Measurements from ENCODE around the gene ACVR1B.

The ACVR1B gene

GRCh38 chr12:51944608-51945233, 6.8 kb upstream of the ACVR1B start:
- TF ChIP-seq SIN3A (IDR thresholded peaks at IDR 0.05; ENCODE audit: borderline replicate concordance, insufficient read depth, low read length), result no peak
- no peak for TF ChIP-seq TAF1 (IDR thresholded peaks at IDR 0.05; ENCODE audit: borderline replicate concordance, insufficient read depth, low read length)
- TF ChIP-seq, protein P1, sequence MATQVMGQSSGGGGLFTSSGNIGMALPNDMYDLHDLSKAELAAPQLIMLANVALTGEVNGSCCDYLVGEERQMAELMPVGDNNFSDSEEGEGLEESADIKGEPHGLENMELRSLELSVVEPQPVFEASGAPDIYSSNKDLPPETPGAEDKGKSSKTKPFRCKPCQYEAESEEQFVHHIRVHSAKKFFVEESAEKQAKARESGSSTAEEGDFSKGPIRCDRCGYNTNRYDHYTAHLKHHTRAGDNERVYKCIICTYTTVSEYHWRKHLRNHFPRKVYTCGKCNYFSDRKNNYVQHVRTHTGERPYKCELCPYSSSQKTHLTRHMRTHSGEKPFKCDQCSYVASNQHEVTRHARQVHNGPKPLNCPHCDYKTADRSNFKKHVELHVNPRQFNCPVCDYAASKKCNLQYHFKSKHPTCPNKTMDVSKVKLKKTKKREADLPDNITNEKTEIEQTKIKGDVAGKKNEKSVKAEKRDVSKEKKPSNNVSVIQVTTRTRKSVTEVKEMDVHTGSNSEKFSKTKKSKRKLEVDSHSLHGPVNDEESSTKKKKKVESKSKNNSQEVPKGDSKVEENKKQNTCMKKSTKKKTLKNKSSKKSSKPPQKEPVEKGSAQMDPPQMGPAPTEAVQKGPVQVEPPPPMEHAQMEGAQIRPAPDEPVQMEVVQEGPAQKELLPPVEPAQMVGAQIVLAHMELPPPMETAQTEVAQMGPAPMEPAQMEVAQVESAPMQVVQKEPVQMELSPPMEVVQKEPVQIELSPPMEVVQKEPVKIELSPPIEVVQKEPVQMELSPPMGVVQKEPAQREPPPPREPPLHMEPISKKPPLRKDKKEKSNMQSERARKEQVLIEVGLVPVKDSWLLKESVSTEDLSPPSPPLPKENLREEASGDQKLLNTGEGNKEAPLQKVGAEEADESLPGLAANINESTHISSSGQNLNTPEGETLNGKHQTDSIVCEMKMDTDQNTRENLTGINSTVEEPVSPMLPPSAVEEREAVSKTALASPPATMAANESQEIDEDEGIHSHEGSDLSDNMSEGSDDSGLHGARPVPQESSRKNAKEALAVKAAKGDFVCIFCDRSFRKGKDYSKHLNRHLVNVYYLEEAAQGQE (IDR thresholded peaks at IDR 0.05; ENCODE audit: insufficient read depth in 1 of 2, low read depth in 2 of 2, low read length in 2 of 2), result no peak
- TF ChIP-seq POLR2AphosphoS5 (IDR thresholded peaks at IDR 0.05; ENCODE audit: low read depth, low read length), result no peak
- no peak for TF ChIP-seq FOXP2 (optimal IDR thresholded peaks at IDR 0.05; ENCODE audit: borderline replicate concordance, extremely low read depth, extremely low read length, insufficient read depth)

- TF ChIP-seq, protein P1 (IDR thresholded peaks at IDR 0.05; ENCODE audit: insufficient read depth in 1 of 2, low read depth in 2 of 2, low read length in 2 of 2), result no peak
- no peak for TF ChIP-seq FOXP2 (optimal IDR thresholded peaks at IDR 0.05; ENCODE audit: borderline replicate concordance, extremely low read depth, extremely low read length, insufficient read depth)
- no peak for TF ChIP-seq TAF1 (IDR thresholded peaks at IDR 0.05; ENCODE audit: borderline replicate concordance, insufficient read depth, low read length)
- TF ChIP-seq POLR2AphosphoS5 (IDR thresholded peaks at IDR 0.05; ENCODE audit: low read depth, low read length), result no peak
- no peak for TF ChIP-seq SIN3A (IDR thresholded peaks at IDR 0.05; ENCODE audit: borderline replicate concordance, insufficient read depth, low read length)
These were observed 4.1 kb upstream of the ACVR1B start for GRCh38 chr12:51947246-51947996.

DNA sequence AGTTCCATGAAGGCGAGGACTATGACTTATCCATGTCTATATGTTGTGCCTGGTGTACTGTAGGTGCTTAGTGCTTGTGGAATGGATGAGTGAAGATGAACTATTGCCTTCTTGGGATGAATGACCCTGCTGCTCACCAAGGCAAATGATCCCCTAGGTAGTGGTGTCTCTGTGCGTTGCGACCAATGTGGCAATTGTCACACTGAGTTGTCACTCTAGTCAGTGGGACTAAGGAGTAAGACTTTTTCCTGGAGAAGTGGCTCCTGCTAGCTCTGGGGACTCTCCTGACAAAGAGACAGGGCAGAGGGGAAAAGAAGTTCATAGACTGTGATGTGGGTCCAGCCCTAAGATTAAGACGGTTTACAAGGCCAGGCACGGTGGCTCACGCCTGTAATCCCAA, 3.4 kb upstream of the ACVR1B start:
- TF ChIP-seq POLR2AphosphoS5 (IDR thresholded peaks at IDR 0.05; ENCODE audit: low read depth, low read length), result no peak
- no peak for TF ChIP-seq SIN3A (IDR thresholded peaks at IDR 0.05; ENCODE audit: borderline replicate concordance, insufficient read depth, low read length)
- TF ChIP-seq, protein P1 (IDR thresholded peaks at IDR 0.05; ENCODE audit: insufficient read depth in 1 of 2, low read depth in 2 of 2, low read length in 2 of 2), result no peak
- TF ChIP-seq FOXP2 (optimal IDR thresholded peaks at IDR 0.05; ENCODE audit: borderline replicate concordance, extremely low read depth, extremely low read length, insufficient read depth), result no peak
- TF ChIP-seq TAF1 (IDR thresholded peaks at IDR 0.05; ENCODE audit: borderline replicate concordance, insufficient read depth, low read length), result no peak

- TF ChIP-seq SIN3A (IDR thresholded peaks at IDR 0.05; ENCODE audit: borderline replicate concordance, insufficient read depth, low read length), result no peak
- TF ChIP-seq, protein P1 (IDR thresholded peaks at IDR 0.05; ENCODE audit: insufficient read depth in 1 of 2, low read depth in 2 of 2, low read length in 2 of 2), result no peak
- TF ChIP-seq POLR2AphosphoS5 (IDR thresholded peaks at IDR 0.05; ENCODE audit: low read depth, low read length), result no peak
- no peak for TF ChIP-seq TAF1 (IDR thresholded peaks at IDR 0.05; ENCODE audit: borderline replicate concordance, insufficient read depth, low read length)
- no peak for TF ChIP-seq FOXP2 (optimal IDR thresholded peaks at IDR 0.05; ENCODE audit: borderline replicate concordance, extremely low read depth, extremely low read length, insufficient read depth)
These were observed 2.0 kb upstream of the ACVR1B start for GRCh38 chr12:51949342-51950030.

Measured in PFSK-1 (cell line).